Stimulated activated naive CD8-positive, alpha-beta T cell treated with anti-CD3 and anti-CD28 coated beads, Interleukin-15, Interleukin-2, amounts not matched to agents 100 ng/mL and 50 ng/mL, for 24 hours (primary cell): ENCODE results near the gene NIFK.
A peak's percentile ranks its signal among the peaks of the same experiment; 100 is the strongest.
"Not testable (repeated sequence)": the region's sequence is repeated elsewhere in the genome, so short reads cannot be mapped to it uniquely, and the experiment has no call there.

Source experiments
- H3K27ac Mint-ChIP-seq: one replicate; pipeline ENCODE4 v1.8.0; 2021; ENCODE audit warnings: mild to moderate bottlenecking, mixed read lengths
- H3K27me3 Mint-ChIP-seq: one replicate; pipeline ENCODE4 v1.8.0; 2021; ENCODE audit warnings: mixed read lengths
- H3K36me3 Mint-ChIP-seq: one replicate; pipeline ENCODE4 v1.8.0; 2021; ENCODE audit warnings: low read depth, mixed read lengths
- H3K4me1 Mint-ChIP-seq: one replicate; pipeline ENCODE4 v1.8.0; 2021; ENCODE audit warnings: low read depth, mixed read lengths
- H3K4me3 Mint-ChIP-seq: one replicate; pipeline ENCODE4 v1.8.0; 2021; ENCODE audit warnings: mild to moderate bottlenecking, mixed read lengths
- H3K9me3 Mint-ChIP-seq: one replicate; pipeline ENCODE4 v1.8.0; 2021; ENCODE audit warnings: mixed read lengths

Gene NIFK

DNA sequence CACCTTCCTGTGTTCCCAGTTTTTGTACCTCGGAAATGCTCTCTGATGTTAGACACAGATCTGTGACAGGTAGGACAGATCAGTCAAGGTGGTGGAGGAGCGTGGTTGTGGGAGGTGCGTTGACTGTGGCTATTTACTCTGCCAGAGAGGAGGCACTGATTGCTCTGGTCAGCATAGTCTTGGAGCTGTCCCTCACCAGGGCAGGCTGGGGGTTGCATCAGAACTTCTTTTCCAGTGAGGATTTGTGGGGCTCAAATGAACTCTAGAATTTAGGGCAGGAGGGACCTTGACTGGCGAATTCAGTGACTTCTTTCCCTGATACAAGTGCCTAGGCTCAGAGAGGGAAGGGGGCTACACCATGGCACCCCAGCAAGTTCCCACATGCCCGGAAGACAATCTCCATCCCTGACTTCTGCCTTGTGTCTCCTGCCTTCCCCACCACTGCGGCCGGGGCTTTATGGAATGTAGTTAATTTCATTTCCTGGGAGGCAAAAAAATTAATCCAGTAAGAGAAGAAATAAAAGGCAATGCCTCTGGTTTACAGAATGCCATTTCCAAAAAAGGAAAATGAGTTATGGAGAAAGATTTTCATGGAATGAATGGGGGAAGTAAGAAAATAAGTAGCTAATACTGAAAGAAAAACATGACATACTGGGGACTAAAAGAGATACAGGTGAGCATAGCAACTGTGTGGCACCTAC lies 26.1 kb downstream of the NIFK start:
- no peaks in the 10 kb centered on the region for H3K9me3 Mint-ChIP-seq
- H3K27me3 Mint-ChIP-seq = no peaks in the 10 kb centered on the region
- H3K27ac Mint-ChIP-seq = no peak overlapping the region
- H3K4me3 Mint-ChIP-seq = no peak overlapping the region
- no peaks in the 10 kb centered on the region for H3K4me1 Mint-ChIP-seq
- H3K36me3 Mint-ChIP-seq = no peaks in the 10 kb centered on the region

DNA sequence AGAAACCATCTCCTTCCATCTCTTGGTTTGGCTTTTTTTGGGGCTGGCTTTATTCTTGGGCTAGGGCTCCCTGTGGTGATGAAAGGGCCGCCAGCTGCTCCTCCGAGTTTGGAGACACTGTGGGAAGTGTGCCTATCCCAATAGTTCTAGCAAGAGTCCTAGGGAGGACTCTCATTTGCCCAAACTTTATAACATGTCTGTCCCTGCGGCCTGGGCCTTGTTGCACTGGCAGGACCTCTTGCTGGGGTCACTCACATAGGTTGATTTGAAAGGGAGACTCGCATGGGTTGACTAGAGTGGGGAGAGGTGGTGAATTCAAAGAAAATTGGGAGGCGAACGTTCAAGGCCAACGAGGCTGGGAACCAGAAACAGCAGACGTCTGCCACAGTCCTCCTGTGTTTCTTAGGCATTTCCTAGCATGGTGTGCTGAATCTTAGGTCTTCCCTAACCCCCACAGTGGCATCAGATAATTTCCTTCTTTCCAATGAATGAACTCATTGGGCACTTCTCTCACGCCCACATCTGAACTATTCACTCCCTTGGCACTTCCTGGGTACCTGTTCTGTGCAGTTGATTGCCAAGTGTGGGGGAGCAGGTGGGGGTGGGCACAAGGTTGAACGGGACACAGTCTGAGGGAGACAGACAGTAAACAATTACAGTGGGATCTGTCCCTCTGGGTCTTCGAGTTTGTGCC lies 26.8 kb downstream of the NIFK start:
- Mint-ChIP-seq H3K36me3 (no peaks in the 10 kb centered on the region), H3K27ac (no peak overlapping the region), H3K4me3 (no peak overlapping the region), H3K27me3 (no peaks in the 10 kb centered on the region), H3K4me1 (no peaks in the 10 kb centered on the region), H3K9me3 (no peaks in the 10 kb centered on the region)

DNA sequence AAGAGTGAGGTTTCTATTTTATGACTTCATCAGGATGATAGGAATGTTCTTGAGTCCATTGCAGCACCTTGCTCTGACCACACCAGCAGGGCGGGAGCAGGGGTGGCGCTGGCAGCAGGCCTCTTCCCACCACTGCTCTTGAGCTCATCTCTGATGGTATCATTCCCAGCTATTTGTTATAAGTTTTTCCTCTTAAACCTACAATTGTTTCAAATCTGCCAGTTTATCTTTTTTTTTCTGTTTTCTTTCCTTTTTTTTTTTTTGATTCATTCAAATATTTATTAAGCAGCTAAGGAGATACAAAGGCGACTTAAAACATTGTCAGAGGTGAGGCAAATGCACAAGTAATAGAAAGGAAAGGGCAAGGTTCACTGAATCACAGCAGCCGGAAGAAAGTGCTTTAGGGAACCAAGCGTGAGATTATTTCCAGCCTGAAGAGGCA lies 28.7 kb downstream of the NIFK start:
- Mint-ChIP-seq H3K4me1 (no peaks in the 10 kb centered on the region), H3K36me3 (no peaks in the 10 kb centered on the region), H3K9me3 (no peaks in the 10 kb centered on the region), H3K27me3 (no peaks in the 10 kb centered on the region), H3K27ac (no peak overlapping the region), H3K4me3 (no peak overlapping the region)

- peaks cover 3% of the 10 kb centered on the region for H3K4me1 Mint-ChIP-seq
- H3K36me3 Mint-ChIP-seq = no peaks in the 10 kb centered on the region
- no peak overlapping the region for H3K4me3 Mint-ChIP-seq
Observed at GRCh38 chr2:121707344-121707919, 29.2 kb downstream of the NIFK start.

GRCh38 chr2:121705958-121706357 lies 30.7 kb downstream of the NIFK start:
- Mint-ChIP-seq H3K27ac (no peak overlapping the region), H3K36me3 (no peaks in the 10 kb centered on the region), H3K9me3 (no peaks in the 10 kb centered on the region), H3K4me3 (no peak overlapping the region), H3K27me3 (no peaks in the 10 kb centered on the region), H3K4me1 (peaks cover 15% of the 10 kb centered on the region)

More at GRCh38 chr2:121707344-121707919, 29.2 kb downstream of the NIFK start:
- Mint-ChIP-seq H3K27ac (no peak overlapping the region), H3K9me3 (no peaks in the 10 kb centered on the region), H3K27me3 (no peaks in the 10 kb centered on the region)

DNA sequence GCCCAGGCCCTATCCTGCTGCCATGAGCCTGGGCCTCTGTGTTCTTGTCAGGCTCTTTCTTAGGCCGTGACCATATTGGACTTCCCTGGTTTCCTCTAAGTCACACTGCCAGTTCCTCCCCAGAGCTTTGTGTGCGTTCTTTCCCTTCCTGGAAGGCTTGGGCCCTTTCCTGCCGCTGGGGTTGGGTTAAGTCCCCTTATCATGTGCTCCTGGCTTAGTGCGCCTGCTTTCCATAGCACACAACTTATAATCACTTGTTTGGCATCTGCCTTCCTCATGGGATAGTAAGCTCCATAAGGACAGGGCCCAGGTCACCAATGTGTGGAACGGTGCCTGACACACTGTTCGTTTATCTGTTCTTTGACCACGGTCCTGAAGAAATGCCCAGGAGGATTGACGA lies 31.3 kb downstream of the NIFK start:
- H3K4me1 Mint-ChIP-seq = peaks cover 21% of the 10 kb centered on the region
- H3K27me3 Mint-ChIP-seq = no peaks in the 10 kb centered on the region
- H3K27ac Mint-ChIP-seq = no peak overlapping the region
- no peaks in the 10 kb centered on the region for H3K36me3 Mint-ChIP-seq
- H3K9me3 Mint-ChIP-seq = no peaks in the 10 kb centered on the region
- no peak overlapping the region for H3K4me3 Mint-ChIP-seq

DNA sequence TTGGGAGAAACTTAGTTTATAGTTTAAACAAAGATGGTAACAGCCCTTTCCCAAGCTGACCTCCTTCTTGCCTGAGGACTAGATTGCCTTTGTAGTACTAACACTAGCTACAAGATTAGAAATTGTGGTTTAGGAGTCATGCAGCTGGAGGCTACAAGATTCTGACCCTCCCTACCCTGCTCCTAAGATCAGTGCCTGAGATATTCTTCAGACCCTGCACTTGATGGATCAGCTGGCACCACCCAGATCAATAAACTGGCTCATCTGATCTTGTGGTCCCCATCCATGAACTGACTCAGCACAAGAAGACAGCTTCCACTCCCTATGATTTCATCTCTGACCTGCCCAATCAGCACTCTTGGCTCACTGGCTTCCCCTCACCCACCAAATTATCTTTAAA lies 34.9 kb downstream of the NIFK start:
- H3K4me3 Mint-ChIP-seq, H3K36me3 Mint-ChIP-seq, H3K27ac Mint-ChIP-seq, H3K27me3 Mint-ChIP-seq, H3K9me3 Mint-ChIP-seq: not testable (repeated sequence)
- peaks cover 47% of the 10 kb centered on the region for H3K4me1 Mint-ChIP-seq

DNA sequence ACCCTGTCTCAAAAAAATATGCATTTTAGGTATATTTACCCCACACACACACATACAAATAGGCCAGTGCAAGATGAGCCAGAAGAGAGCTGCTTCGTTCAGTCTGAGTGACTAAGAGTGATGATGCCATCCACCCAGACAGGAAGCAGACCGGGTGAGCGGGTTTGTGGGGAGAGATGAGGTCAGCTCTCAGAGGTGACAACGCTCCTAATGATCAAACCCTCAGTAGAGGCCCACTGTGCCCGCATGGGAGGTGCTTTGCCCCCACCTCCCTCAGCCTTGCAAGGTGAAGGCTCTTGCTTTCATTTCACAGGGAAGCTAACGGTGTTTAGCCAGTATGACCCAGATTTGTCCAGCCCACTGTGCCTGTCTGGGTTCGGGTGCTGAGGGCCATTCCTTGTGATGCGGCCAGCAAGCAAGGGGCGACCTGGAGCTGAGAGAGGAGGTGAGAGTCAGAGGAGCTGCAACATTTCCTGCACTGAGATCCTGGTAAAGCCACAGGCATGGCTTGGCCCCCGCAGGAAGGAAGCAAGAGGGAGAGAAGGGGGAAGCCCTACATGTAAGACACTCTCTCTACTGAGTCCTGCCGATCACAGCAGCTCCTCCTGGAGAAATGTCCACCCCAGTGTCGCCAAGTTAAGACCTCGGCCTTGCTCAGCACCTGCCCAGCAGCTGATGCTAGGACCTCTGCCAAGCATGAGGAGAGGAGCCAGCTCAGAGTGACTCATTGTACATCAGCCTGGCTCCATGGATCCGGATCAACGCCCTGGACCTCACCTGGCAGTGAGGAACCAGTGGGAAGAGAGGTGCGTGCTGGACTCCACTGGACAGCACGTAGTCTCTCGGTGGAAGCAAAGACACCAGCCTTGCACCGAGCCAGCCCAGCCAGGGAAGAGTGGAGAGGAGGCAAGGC lies 37.0 kb downstream of the NIFK start:
- Mint-ChIP-seq H3K36me3 (no peaks in the 10 kb centered on the region), H3K4me3 (peak overlapping the region; percentile 80), H3K27ac (peak overlapping the region; percentile 95), H3K4me1 (peaks cover 47% of the 10 kb centered on the region), H3K27me3 (no peaks in the 10 kb centered on the region), H3K9me3 (no peaks in the 10 kb centered on the region)

DNA sequence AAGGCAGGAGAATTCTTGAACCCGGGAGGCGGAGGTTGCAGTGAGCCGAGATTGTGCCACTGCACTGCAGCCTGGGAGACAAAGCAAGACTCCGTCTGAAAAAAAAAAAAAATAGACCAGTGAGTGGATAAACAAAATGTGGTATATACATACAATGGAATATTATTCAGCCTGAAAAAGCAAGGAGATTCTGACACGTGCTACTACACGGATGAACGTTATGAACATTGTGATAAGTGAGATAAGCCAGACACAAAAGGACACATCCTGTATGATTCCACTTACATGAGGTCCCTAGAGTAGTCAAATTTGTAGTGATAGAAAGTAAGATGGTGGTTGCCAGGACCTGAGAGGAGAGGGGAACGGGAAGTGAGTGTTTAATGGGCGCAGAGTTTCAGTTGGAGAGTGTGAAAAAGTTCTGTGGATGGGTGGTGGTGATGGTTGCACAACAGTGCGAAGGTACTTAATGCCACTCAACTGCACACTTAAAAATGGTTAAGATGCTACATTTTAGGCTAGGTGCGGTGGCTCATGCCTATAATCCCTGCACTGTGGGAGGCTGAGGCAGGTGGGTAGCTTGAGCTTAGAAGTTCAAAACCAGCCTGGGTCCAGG lies 38.3 kb downstream of the NIFK start:
- Mint-ChIP-seq H3K27me3 (no peaks in the 10 kb centered on the region), H3K36me3 (no peaks in the 10 kb centered on the region), H3K27ac (peak overlapping the region; percentile 95), H3K4me1 (peaks cover 47% of the 10 kb centered on the region), H3K4me3 (peak overlapping the region; percentile 14), H3K9me3 (no peaks in the 10 kb centered on the region)

DNA sequence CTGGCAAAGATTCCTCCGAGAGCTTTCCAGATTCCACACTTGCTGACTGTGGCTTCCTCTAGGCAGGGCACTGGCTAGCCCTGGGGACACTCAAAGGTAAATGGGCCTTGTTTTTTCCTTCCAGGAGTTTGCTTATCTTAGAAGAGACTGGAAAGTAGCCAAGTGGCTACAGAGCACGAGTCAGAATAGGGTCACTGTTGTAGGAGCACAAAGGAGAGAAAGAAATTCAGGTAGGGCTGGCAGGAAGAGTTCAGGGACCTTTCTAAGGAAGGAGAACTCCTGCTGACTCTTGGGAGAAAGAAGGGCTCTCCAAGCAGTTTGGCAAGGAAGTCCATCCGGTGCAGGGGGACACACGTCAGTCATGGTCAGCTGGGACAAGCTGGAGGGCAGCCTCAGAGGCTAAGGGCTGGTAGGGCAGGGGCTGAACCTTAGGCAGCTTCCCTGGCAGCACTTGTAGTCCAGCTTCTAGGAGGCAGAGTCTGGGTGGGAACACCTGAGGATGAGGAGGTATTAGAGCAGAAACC lies 39.5 kb downstream of the NIFK start:
- Mint-ChIP-seq H3K4me3 (no peak overlapping the region), H3K27ac (no peak overlapping the region), H3K27me3 (no peaks in the 10 kb centered on the region), H3K9me3 (no peaks in the 10 kb centered on the region), H3K4me1 (peaks cover 43% of the 10 kb centered on the region), H3K36me3 (no peaks in the 10 kb centered on the region)

- Mint-ChIP-seq H3K9me3 (no peaks in the 10 kb centered on the region), H3K4me3 (no peak overlapping the region), H3K4me1 (peaks cover 37% of the 10 kb centered on the region), H3K27ac (no peak overlapping the region), H3K27me3 (no peaks in the 10 kb centered on the region), H3K36me3 (no peaks in the 10 kb centered on the region)
Observed at GRCh38 chr2:121696410-121696930, 40.2 kb downstream of the NIFK start.

GRCh38 chr2:121695171-121695451 lies 41.6 kb downstream of the NIFK start:
- Mint-ChIP-seq H3K27me3 (no peaks in the 10 kb centered on the region), H3K27ac (no peak overlapping the region), H3K36me3 (no peaks in the 10 kb centered on the region), H3K9me3 (no peaks in the 10 kb centered on the region), H3K4me1 (peaks cover 24% of the 10 kb centered on the region), H3K4me3 (no peak overlapping the region)

GRCh38 chr2:121694398-121695170 lies 42.1 kb downstream of the NIFK start:
- no peak overlapping the region for H3K27ac Mint-ChIP-seq
- no peaks in the 10 kb centered on the region for H3K9me3 Mint-ChIP-seq
- H3K27me3 Mint-ChIP-seq = no peaks in the 10 kb centered on the region
- peaks cover 18% of the 10 kb centered on the region for H3K4me1 Mint-ChIP-seq
- H3K4me3 Mint-ChIP-seq = no peak overlapping the region
- H3K36me3 Mint-ChIP-seq = no peaks in the 10 kb centered on the region

DNA sequence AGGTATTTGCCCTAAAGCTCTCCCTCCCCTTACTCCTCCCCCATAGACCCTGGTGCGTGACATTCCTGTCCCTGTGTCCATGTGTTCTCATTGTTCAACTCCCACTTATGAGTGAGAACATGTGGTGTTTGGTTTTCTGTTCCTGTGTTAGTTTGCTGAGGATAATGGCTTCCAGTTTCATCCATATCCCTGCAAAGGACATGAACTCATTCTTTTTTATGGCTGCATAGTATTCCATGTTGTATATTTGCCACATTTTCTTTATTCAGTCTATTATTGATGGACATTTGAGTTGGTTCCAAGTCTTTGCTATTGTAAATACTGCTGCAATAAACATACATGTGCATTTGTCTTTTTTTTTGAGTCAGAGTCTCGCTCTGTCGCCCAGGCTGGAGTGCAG lies 46.1 kb downstream of the NIFK start:
- H3K4me3 Mint-ChIP-seq, H3K9me3 Mint-ChIP-seq, H3K27me3 Mint-ChIP-seq, H3K27ac Mint-ChIP-seq, H3K4me1 Mint-ChIP-seq, H3K36me3 Mint-ChIP-seq: not testable (repeated sequence)
